WTC11 (cell line): Measurements from ENCODE around the gene ZNF622. TPM values are rescaled to one million over a fixed set of nuclear protein-coding genes. Genes with fewer than 3 reads are reported as not detected.

Source experiments
- ATAC-seq: fragments of 200-7000 bp; cut with Tn5 transposase; 2 replicates; pipeline ENCODE4 v1.10.0; 2021; ENCODE audit warnings: mild to moderate bottlenecking, moderate library complexity
- CTCF ChIA-PET: fragments of 300-600 bp; sonication (Branson Sonifier 250); formaldehyde crosslinking; loops from one replicate; lab custom pipeline; 2021; ENCODE audit warnings: antibody characterized with exemption; lab: Charles Lee
- POLR2A ChIA-PET: fragments of 350-600 bp; sonication (Branson Sonifier 250); formaldehyde crosslinking; loops from one replicate; lab custom pipeline; 2021; ENCODE audit warnings: antibody characterized with exemption; lab: Charles Lee
- DNase-seq: peaks from one replicate; pipeline ENCODE4 v3.0.0; 2021; ENCODE audit warnings: low spot score
- H3K27ac Mint-ChIP-seq: 2 replicates; pipeline ENCODE4 v1.8.0; 2021; ENCODE audit warnings: mixed read lengths
- H3K27me3 Mint-ChIP-seq: 2 replicates; pipeline ENCODE4 v1.8.0; 2021; ENCODE audit warnings: low read depth, mild to moderate bottlenecking, moderate library complexity, mixed read lengths
- H3K36me3 Mint-ChIP-seq: 2 replicates; pipeline ENCODE4 v1.8.0; 2021; ENCODE audit warnings: mixed read lengths
- H3K4me1 Mint-ChIP-seq: 2 replicates; pipeline ENCODE4 v1.8.0; 2022; ENCODE audit warnings: mixed read lengths
- H3K4me3 Mint-ChIP-seq: 2 replicates; pipeline ENCODE4 v1.8.0; 2021; ENCODE audit warnings: mild to moderate bottlenecking, moderate library complexity, mixed read lengths
- H3K9me3 Mint-ChIP-seq: 2 replicates; pipeline ENCODE4 v1.8.0; 2021; ENCODE audit warnings: mixed read lengths
- CBFB ChIP-seq: sonication (generic); formaldehyde crosslinking; IDR thresholded peaks from 2 replicates; pipeline ENCODE4 v1.8.1; 2022; ENCODE audit warnings: mild to moderate bottlenecking, low read depth, missing genetic modification reagents
- CREB1 ChIP-seq: sonication (generic); formaldehyde crosslinking; IDR thresholded peaks from 2 replicates; pipeline ENCODE4 v1.8.0; 2023; ENCODE audit warnings: mild to moderate bottlenecking, missing genetic modification reagents
- ELF4 ChIP-seq: sonication (generic); formaldehyde crosslinking; IDR thresholded peaks from 2 replicates; pipeline ENCODE4 v1.8.1; 2022; ENCODE audit warnings: low read depth, mild to moderate bottlenecking, moderate library complexity, missing genetic modification reagents
- FOXP1 ChIP-seq: sonication (generic); formaldehyde crosslinking; IDR thresholded peaks from 2 replicates; pipeline ENCODE4 v1.8.0; 2022; ENCODE audit warnings: missing genetic modification reagents, mild to moderate bottlenecking, moderate library complexity, borderline replicate concordance
- GRHL2 ChIP-seq: fragments of 250-450 bp; sonication (Bioruptor Pico); IDR thresholded peaks from 2 replicates; pipeline ENCODE4 v1.8.0; 2022; ENCODE audit warnings: mild to moderate bottlenecking, moderate library complexity; ENCODE audit not compliant: insufficient replicate concordance, severe bottlenecking
- JAZF1 ChIP-seq: fragments of 250-450 bp; sonication (Bioruptor Pico); IDR thresholded peaks from 2 replicates; pipeline ENCODE4 v1.9.0; 2021; ENCODE audit warnings: moderate library complexity, mild to moderate bottlenecking, inconsistent platforms
- NFE2L1 ChIP-seq: sonication (generic); formaldehyde crosslinking; IDR thresholded peaks from 2 replicates; pipeline ENCODE4 v1.8.1; 2023; ENCODE audit warnings: missing genetic modification reagents
- RORB ChIP-seq: fragments of 250-450 bp; sonication (Bioruptor Pico); IDR thresholded peaks from 2 replicates; pipeline ENCODE4 v1.9.0; 2021; ENCODE audit warnings: mild to moderate bottlenecking
- SMAD3 ChIP-seq: sonication (generic); formaldehyde crosslinking; IDR thresholded peaks from 2 replicates; pipeline ENCODE4 v1.8.0; 2022; ENCODE audit warnings: missing genetic modification reagents, mild to moderate bottlenecking, borderline replicate concordance
- TCF7 ChIP-seq: sonication (generic); formaldehyde crosslinking; IDR thresholded peaks from 2 replicates; pipeline ENCODE4 v1.8.0; 2022; ENCODE audit warnings: mild to moderate bottlenecking, low read depth, missing genetic modification reagents, moderate library complexity
- ZNF219 ChIP-seq: sonication (generic); formaldehyde crosslinking; IDR thresholded peaks from 2 replicates; pipeline ENCODE4 v1.8.0; 2023; ENCODE audit warnings: missing genetic modification reagents, mild to moderate bottlenecking, borderline replicate concordance
- ZNF263 ChIP-seq: sonication (generic); formaldehyde crosslinking; IDR thresholded peaks from 2 replicates; pipeline ENCODE4 v1.8.1; 2022; ENCODE audit warnings: low read depth, mild to moderate bottlenecking, moderate library complexity, missing genetic modification reagents
- ZNF416 ChIP-seq: fragments of 250-450 bp; sonication (Bioruptor Pico); IDR thresholded peaks from 2 replicates; pipeline ENCODE4 v1.9.0; 2021; ENCODE audit warnings: mild to moderate bottlenecking, inconsistent platforms
- total RNA-seq: library from RNA; stranded (reverse); gene quantifications from 3 replicates; pipeline ENCODE4 v1.2.3, GENCODE V29; 2021
- TF ChIP-seq, protein P1 (sequence below): sonication (generic); formaldehyde crosslinking; IDR thresholded peaks from 2 replicates; pipeline ENCODE4 v1.8.0; 2023; ENCODE audit warnings: mild to moderate bottlenecking, missing genetic modification reagents
- TF ChIP-seq, protein P2 (sequence below): fragments of 250-450 bp; sonication (Bioruptor Pico); IDR thresholded peaks from 2 replicates; pipeline ENCODE4 v1.8.0; 2021; ENCODE audit warnings: mild to moderate bottlenecking
- TF ChIP-seq, protein P3 (sequence below): sonication (generic); formaldehyde crosslinking; IDR thresholded peaks from 2 replicates; pipeline ENCODE4 v1.8.1; 2022; ENCODE audit warnings: mild to moderate bottlenecking, moderate library complexity, missing genetic modification reagents
- TF ChIP-seq, protein P4 (sequence below): fragments of 250-450 bp; sonication (Bioruptor Pico); IDR thresholded peaks from 2 replicates; pipeline ENCODE4 v1.9.0; 2021; ENCODE audit warnings: moderate library complexity, mild to moderate bottlenecking, inconsistent platforms, borderline replicate concordance
- TF ChIP-seq, protein P5 (sequence below): sonication (generic); formaldehyde crosslinking; IDR thresholded peaks from 2 replicates; pipeline ENCODE4 v1.8.0; 2023; ENCODE audit warnings: missing genetic modification reagents
- TF ChIP-seq, protein P6 (sequence below): fragments of 250-450 bp; sonication (Bioruptor Pico); IDR thresholded peaks from 2 replicates; pipeline ENCODE4 v2.1.2; 2022; ENCODE audit warnings: mild to moderate bottlenecking, moderate library complexity

The ZNF622 gene
- total RNA-seq, 1 experiment from 2014 or later = 37.9 TPM

DNA sequence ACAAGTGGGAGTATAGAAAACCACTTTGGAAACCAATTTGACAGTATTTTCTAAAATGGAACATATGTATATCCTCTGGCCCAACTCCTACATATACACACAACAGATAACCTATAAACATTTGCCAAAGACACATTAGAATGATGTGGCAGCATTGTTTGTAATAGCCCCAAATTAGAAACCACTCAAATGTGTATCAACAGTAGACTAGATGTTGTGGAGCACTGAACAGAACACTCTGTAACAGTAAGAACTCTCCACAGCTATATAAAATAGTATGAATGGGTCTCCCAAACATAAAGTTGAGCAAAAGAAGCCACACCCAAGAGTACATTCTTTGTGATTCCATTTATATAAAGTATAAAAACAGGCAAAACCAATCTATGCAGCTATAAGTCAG lies 6.1 kb downstream of the ZNF622 start:
- ATAC-seq = no peak
- no peaks in the 10 kb centered on the region for H3K27me3 Mint-ChIP-seq
- TF ChIP-seq, protein P1, sequence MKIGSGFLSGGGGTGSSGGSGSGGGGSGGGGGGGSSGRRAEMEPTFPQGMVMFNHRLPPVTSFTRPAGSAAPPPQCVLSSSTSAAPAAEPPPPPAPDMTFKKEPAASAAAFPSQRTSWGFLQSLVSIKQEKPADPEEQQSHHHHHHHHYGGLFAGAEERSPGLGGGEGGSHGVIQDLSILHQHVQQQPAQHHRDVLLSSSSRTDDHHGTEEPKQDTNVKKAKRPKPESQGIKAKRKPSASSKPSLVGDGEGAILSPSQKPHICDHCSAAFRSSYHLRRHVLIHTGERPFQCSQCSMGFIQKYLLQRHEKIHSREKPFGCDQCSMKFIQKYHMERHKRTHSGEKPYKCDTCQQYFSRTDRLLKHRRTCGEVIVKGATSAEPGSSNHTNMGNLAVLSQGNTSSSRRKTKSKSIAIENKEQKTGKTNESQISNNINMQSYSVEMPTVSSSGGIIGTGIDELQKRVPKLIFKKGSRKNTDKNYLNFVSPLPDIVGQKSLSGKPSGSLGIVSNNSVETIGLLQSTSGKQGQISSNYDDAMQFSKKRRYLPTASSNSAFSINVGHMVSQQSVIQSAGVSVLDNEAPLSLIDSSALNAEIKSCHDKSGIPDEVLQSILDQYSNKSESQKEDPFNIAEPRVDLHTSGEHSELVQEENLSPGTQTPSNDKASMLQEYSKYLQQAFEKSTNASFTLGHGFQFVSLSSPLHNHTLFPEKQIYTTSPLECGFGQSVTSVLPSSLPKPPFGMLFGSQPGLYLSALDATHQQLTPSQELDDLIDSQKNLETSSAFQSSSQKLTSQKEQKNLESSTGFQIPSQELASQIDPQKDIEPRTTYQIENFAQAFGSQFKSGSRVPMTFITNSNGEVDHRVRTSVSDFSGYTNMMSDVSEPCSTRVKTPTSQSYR (CRISPR knock-in tag) = no peak
- TF ChIP-seq NFE2L1 (CRISPR knock-in tag) (no peak), FOXP1 (CRISPR knock-in tag) (no peak), ZNF219 (CRISPR knock-in tag) (no peak), GRHL2 (no peak), SMAD3 (no peak), CREB1 (CRISPR knock-in tag) (no peak), ZNF263 (CRISPR knock-in tag) (no peak), ZNF416 (CRISPR knock-in tag) (no peak), CBFB (CRISPR knock-in tag) (no peak), RORB (CRISPR knock-in tag) (no peak), TCF7 (CRISPR knock-in tag) (no peak)
- TF ChIP-seq, protein P2, sequence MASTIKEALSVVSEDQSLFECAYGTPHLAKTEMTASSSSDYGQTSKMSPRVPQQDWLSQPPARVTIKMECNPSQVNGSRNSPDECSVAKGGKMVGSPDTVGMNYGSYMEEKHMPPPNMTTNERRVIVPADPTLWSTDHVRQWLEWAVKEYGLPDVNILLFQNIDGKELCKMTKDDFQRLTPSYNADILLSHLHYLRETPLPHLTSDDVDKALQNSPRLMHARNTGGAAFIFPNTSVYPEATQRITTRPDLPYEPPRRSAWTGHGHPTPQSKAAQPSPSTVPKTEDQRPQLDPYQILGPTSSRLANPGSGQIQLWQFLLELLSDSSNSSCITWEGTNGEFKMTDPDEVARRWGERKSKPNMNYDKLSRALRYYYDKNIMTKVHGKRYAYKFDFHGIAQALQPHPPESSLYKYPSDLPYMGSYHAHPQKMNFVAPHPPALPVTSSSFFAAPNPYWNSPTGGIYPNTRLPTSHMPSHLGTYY (CRISPR knock-in tag) = no peak
- TF ChIP-seq, protein P3, sequence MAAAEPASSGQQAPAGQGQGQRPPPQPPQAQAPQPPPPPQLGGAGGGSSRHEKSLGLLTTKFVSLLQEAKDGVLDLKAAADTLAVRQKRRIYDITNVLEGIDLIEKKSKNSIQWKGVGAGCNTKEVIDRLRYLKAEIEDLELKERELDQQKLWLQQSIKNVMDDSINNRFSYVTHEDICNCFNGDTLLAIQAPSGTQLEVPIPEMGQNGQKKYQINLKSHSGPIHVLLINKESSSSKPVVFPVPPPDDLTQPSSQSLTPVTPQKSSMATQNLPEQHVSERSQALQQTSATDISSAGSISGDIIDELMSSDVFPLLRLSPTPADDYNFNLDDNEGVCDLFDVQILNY = no peak
- TF ChIP-seq, protein P4, sequence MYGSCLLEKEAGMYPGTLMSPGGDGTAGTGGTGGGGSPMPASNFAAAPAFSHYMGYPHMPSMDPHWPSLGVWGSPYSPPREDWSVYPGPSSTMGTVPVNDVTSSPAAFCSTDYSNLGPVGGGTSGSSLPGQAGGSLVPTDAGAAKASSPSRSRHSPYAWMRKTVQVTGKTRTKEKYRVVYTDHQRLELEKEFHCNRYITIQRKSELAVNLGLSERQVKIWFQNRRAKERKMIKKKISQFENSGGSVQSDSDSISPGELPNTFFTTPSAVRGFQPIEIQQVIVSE (CRISPR knock-in tag) = no peak
- TF ChIP-seq, all 79 proteins: peak for 0
- ChIA-PET CTCF (interaction anchor here (1.2 to 1.3 kb wide), 2 partner anchors 114 to 280 kb away, joined by 3 to 5 read pairs; partner anchors contain the start of gene MARCHF11), POLR2A (no interaction called here)
- DNase-seq = no peak
- Mint-ChIP-seq H3K36me3 (peaks cover 57% of the 10 kb centered on the region), H3K27ac (no peak overlapping the region), H3K4me1 (peaks cover 15% of the 10 kb centered on the region), H3K4me3 (no peak overlapping the region), H3K9me3 (no peaks in the 10 kb centered on the region)

DNA sequence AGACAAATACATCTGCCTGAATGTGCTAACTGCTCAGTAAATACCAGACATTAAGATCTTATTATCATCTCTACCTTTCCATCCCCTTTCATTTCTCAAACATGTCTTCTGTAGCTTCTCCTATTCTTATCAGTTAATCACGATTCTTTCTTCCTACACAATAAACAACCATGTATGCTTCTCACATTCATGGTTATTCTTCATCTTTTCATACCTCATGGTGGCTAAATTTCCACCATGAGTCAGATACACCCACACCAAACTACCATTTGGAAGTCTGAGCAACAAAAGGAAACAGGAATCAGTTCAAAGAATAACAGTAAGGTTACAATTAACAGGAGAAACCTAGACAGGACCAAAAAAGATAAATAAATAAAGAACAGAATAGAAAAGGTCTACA lies 7.7 kb downstream of the ZNF622 start:
- Mint-ChIP-seq H3K27ac (no peak overlapping the region), H3K4me3 (no peak overlapping the region), H3K36me3 (peaks cover 54% of the 10 kb centered on the region), H3K4me1 (peaks cover 8% of the 10 kb centered on the region), H3K27me3 (no peaks in the 10 kb centered on the region), H3K9me3 (no peaks in the 10 kb centered on the region)
- ATAC-seq (no peak), DNase-seq (no peak)
- POLR2A ChIA-PET = no interaction called here
- TF ChIP-seq JAZF1 (CRISPR knock-in tag) (no peak), ELF4 (CRISPR knock-in tag) (no peak)
- TF ChIP-seq, protein P5, sequence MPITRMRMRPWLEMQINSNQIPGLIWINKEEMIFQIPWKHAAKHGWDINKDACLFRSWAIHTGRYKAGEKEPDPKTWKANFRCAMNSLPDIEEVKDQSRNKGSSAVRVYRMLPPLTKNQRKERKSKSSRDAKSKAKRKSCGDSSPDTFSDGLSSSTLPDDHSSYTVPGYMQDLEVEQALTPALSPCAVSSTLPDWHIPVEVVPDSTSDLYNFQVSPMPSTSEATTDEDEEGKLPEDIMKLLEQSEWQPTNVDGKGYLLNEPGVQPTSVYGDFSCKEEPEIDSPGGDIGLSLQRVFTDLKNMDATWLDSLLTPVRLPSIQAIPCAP = no peak
- TF ChIP-seq, protein P6, sequence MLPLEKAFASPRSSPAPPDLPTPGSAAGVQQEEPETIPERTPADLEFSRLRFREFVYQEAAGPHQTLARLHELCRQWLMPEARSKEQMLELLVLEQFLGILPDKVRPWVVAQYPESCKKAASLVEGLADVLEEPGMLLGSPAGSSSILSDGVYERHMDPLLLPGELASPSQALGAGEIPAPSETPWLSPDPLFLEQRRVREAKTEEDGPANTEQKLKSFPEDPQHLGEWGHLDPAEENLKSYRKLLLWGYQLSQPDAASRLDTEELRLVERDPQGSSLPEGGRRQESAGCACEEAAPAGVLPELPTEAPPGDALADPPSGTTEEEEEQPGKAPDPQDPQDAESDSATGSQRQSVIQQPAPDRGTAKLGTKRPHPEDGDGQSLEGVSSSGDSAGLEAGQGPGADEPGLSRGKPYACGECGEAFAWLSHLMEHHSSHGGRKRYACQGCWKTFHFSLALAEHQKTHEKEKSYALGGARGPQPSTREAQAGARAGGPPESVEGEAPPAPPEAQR (CRISPR knock-in tag) = no peak
- CTCF ChIA-PET = interaction anchor here (1.3 to 7.9 kb wide), 2 partner anchors 279 to 297 kb away, joined by 3 to 82 read pairs; partner anchors contain the start of gene MARCHF11
